Vagina (tissue), 2 donors: ENCODE measurements around the gene GIPC2.

Experiments
- POLR2A ChIP-seq, 2 donors: fragments of 450-650 bp; IDR thresholded peaks; one replicate each; pipeline ENCODE4 v1.6.1; 2017; ENCODE audit warnings: antibody characterized with exemption in 2 of 2, mild to moderate bottlenecking in 2 of 2, moderate library complexity in 2 of 2
- TF ChIP-seq, protein P1 (sequence below), 3 experiments: fragments of 450-650 bp in 2 of 3; fragments of 200-600 bp in 1 of 3; sonication (generic) in 1 of 3; IDR thresholded peaks; one replicate each; pipeline ENCODE4 v1.5.1; 2017 to 2019; ENCODE audit warnings: antibody characterized with exemption in 3 of 3, mild to moderate bottlenecking in 2 of 3, moderate library complexity in 2 of 3

- TF ChIP-seq, protein P1, sequence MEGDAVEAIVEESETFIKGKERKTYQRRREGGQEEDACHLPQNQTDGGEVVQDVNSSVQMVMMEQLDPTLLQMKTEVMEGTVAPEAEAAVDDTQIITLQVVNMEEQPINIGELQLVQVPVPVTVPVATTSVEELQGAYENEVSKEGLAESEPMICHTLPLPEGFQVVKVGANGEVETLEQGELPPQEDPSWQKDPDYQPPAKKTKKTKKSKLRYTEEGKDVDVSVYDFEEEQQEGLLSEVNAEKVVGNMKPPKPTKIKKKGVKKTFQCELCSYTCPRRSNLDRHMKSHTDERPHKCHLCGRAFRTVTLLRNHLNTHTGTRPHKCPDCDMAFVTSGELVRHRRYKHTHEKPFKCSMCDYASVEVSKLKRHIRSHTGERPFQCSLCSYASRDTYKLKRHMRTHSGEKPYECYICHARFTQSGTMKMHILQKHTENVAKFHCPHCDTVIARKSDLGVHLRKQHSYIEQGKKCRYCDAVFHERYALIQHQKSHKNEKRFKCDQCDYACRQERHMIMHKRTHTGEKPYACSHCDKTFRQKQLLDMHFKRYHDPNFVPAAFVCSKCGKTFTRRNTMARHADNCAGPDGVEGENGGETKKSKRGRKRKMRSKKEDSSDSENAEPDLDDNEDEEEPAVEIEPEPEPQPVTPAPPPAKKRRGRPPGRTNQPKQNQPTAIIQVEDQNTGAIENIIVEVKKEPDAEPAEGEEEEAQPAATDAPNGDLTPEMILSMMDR (IDR thresholded peaks at IDR 0.05): no peak
- no peak for TF ChIP-seq POLR2A (IDR thresholded peaks at IDR 0.05)
These were observed at the start of gene GIPC2 for GRCh38 chr1:78045926-78046778.
